AG20443 (cell line): ENCODE results near the gene BRI3.

ENCODE experiments used
- DNase-seq: peaks from one replicate; pipeline ENCODE4 v3.0.0; 2012; ENCODE audit warnings: low spot score, mixed read lengths

The BRI3 gene

GRCh38 chr7:98252425-98253054 is 28.9 kb upstream of the BRI3 start:
- no peak for DNase-seq

- DNase-seq, result no peak
Measured at GRCh38 chr7:98254516-98254915, 27.0 kb upstream of the BRI3 start.

- no peak for DNase-seq
Measured at GRCh38 chr7:98254951-98255610, 26.4 kb upstream of the BRI3 start.

- DNase-seq, result no peak
Measured at GRCh38 chr7:98256431-98256830, 25.1 kb upstream of the BRI3 start.

- no peak for DNase-seq
Measured at GRCh38 chr7:98257701-98258100, 23.8 kb upstream of the BRI3 start.

GRCh38 chr7:98265841-98266271 is 15.6 kb upstream of the BRI3 start:
- peak; percentile 56 for DNase-seq

GRCh38 chr7:98266840-98267239 is 14.6 kb upstream of the BRI3 start:
- DNase-seq, result peak; percentile 53

- no peak for DNase-seq
Measured at GRCh38 chr7:98267303-98267702, 14.2 kb upstream of the BRI3 start.

- DNase-seq, result peak; percentile 63
Measured at GRCh38 chr7:98276241-98276761, 5.2 kb upstream of the BRI3 start.

- no peak for DNase-seq
Measured at GRCh38 chr7:98278408-98278807, 3.1 kb upstream of the BRI3 start.

GRCh38 chr7:98278936-98279335 is 2.5 kb upstream of the BRI3 start:
- DNase-seq, result no peak

- DNase-seq, result no peak
Measured at GRCh38 chr7:98280296-98280695, 1.2 kb upstream of the BRI3 start.

- DNase-seq, result no peak
Measured at GRCh38 chr7:98281757-98282606, 496 bp downstream of the BRI3 start.

GRCh38 chr7:98282703-98283102 is 1.2 kb downstream of the BRI3 start:
- DNase-seq, result no peak

GRCh38 chr7:98283127-98283886 is 1.8 kb downstream of the BRI3 start:
- no peak for DNase-seq

GRCh38 chr7:98283887-98284222 is 2.4 kb downstream of the BRI3 start:
- DNase-seq, result no peak

GRCh38 chr7:98284335-98285036 is 3.0 kb downstream of the BRI3 start:
- peak; percentile 88 for DNase-seq

- DNase-seq, result no peak
Measured at GRCh38 chr7:98285157-98286092, 3.9 kb downstream of the BRI3 start.

- peak; percentile 86 for DNase-seq
Measured at GRCh38 chr7:98286093-98286539, 4.6 kb downstream of the BRI3 start.
